HCT116 (cell line): ENCODE results near the gene ELOF1. TPM values are rescaled to one million over a fixed set of nuclear protein-coding genes. Genes with fewer than 3 reads are reported as not detected.
A peak's percentile ranks its signal among the peaks of the same experiment; 100 is the strongest.

ENCODE experiments used
- ATAC-seq: fragments of 200-7000 bp; cut with Tn5 transposase; 2 replicates; pipeline ENCODE4 v1.9.1; 2020; ENCODE audit warnings: mild to moderate bottlenecking, moderate library complexity
- BruUV-seq: library from RNA; stranded (reverse); fragments of 400-500 nt; replicated peaks from 2 replicates; lab custom pipeline; 2021; lab: Mats Ljungman, UMichigan
- CTCF ChIA-PET: fragments of 300-600 bp; sonication (Branson Sonifier 250); formaldehyde crosslinking; loops from one replicate; lab custom pipeline; 2021; ENCODE audit warnings: antibody characterized with exemption; lab: Charles Lee
- POLR2A ChIA-PET: fragments of 300-600, 350-600 bp; sonication (Branson Sonifier 250); formaldehyde crosslinking; loops from one replicate; lab custom pipeline; 2021; ENCODE audit warnings: antibody characterized with exemption; lab: Charles Lee
- RAD21 ChIA-PET, 2 experiments: fragments of 300-600 bp; sonication (Branson Sonifier 250); formaldehyde crosslinking; loops; one replicate each; lab custom pipeline; 2023; ENCODE audit warnings: low total read pairs in 2 of 2; ENCODE audit not compliant: uncharacterized antibody in 2 of 2, unreplicated experiment in 2 of 2, low non-redundant PET in 1 of 2; lab: Charles Lee
- DNase-seq: peaks from one replicate; pipeline ENCODE4 v3.0.0-alpha.2; 2010; ENCODE audit warnings: low read depth, low spot score
- H2AFZ ChIP-seq: fragments of 200-600 bp; shearing (Covaris generic), sonication (generic); 2 replicates; pipeline ENCODE4 v1.6.1; 2017; ENCODE audit warnings: low read depth, mixed run types, mixed read lengths, antibody characterized with exemption, low read length; ENCODE audit not compliant: poor library complexity, severe bottlenecking
- H3K27ac ChIP-seq: 2 replicates; pipeline ENCODE4 v1.5.1; 2012; ENCODE audit warnings: low read depth, low read length
- H3K27me3 ChIP-seq: fragments of 200-600 bp; sonication (generic); 2 replicates; pipeline ENCODE4 v1.6.1; 2016; ENCODE audit warnings: mixed run types, low read length, mixed read lengths; ENCODE audit not compliant: insufficient read depth
- H3K36me3 ChIP-seq, 2 experiments: fragments of 200-500 bp in 1 of 2; fragments of 200-600 bp in 1 of 2; sonication (Bioruptor generic) in 1 of 2; sonication (generic) in 1 of 2; 2 replicates each; pipeline versions ENCODE4 v1.5.1 to v1.6.1; 2014 to 2016; ENCODE audit warnings: low read length in 2 of 2, inconsistent platforms in 1 of 2, mixed read lengths in 1 of 2, mixed run types in 1 of 2; ENCODE audit not compliant: insufficient read depth in 2 of 2, control insufficient read depth in 1 of 2
- H3K4me1 ChIP-seq, 2 experiments: fragments of 200-600 bp in 1 of 2; sonication (generic) in 1 of 2; 2 replicates each; pipeline versions ENCODE4 v1.5.1 to v1.6.1; 2012 to 2017; ENCODE audit warnings: low read length in 2 of 2, inconsistent platforms in 1 of 2, mild to moderate bottlenecking in 1 of 2, mixed read lengths in 1 of 2, mixed run types in 1 of 2, moderate library complexity in 1 of 2; ENCODE audit not compliant: insufficient read depth in 2 of 2, control insufficient read depth in 1 of 2
- H3K4me2 ChIP-seq: fragments of 200-600 bp; sonication (generic); 2 replicates; pipeline ENCODE4 v1.6.1; 2017; ENCODE audit warnings: mixed run types, low read length, mixed read lengths
- H3K4me3 ChIP-seq, 2 experiments: fragments of 200-600 bp in 1 of 2; sonication (generic) in 1 of 2; replicated peaks in 1 of 2; 2 replicates each; pipeline ENCODE4 v1.5.1; 2011 to 2016; ENCODE audit warnings: low read length in 2 of 2, control low read depth in 1 of 2, low read depth in 1 of 2, mild to moderate bottlenecking in 1 of 2, mixed read lengths in 1 of 2, mixed run types in 1 of 2
- H3K79me2 ChIP-seq: fragments of 200-600 bp; sonication (generic); 2 replicates; pipeline ENCODE4 v1.6.1; 2017; ENCODE audit warnings: mild to moderate bottlenecking, mixed run types, low read length, moderate library complexity, mixed read lengths; ENCODE audit not compliant: insufficient read depth
- H3K9ac ChIP-seq: fragments of 200-600 bp; sonication (generic); 2 replicates; pipeline ENCODE4 v1.6.1; 2016; ENCODE audit warnings: low read length, mixed read lengths
- H3K9me2 ChIP-seq: fragments of 200-600 bp; sonication (generic), shearing (Covaris generic); 2 replicates; pipeline ENCODE4 v1.6.1; 2017; ENCODE audit warnings: mixed run types, mild to moderate bottlenecking, moderate library complexity; ENCODE audit not compliant: insufficient read depth
- H3K9me3 ChIP-seq, 2 experiments: fragments of 200-500 bp in 1 of 2; fragments of 200-600 bp in 1 of 2; sonication (Bioruptor generic) in 1 of 2; sonication (generic) in 1 of 2; 2 replicates each; pipeline ENCODE4 v1.6.1; 2014 to 2017; ENCODE audit warnings: low read length in 2 of 2, mixed read lengths in 2 of 2, inconsistent platforms in 1 of 2, low read depth in 1 of 2, mild to moderate bottlenecking in 1 of 2, mixed run types in 1 of 2, moderate library complexity in 1 of 2; ENCODE audit not compliant: control insufficient read depth in 1 of 2, insufficient read depth in 1 of 2
- H4K20me1 ChIP-seq: fragments of 200-600 bp; sonication (generic), shearing (Covaris generic); 2 replicates; pipeline ENCODE4 v1.6.1; 2017; ENCODE audit warnings: mixed run types, mild to moderate bottlenecking, moderate library complexity; ENCODE audit not compliant: insufficient read depth
- EGR1 ChIP-seq: IDR thresholded peaks from 2 replicates; pipeline ENCODE4 v1.6.1; 2012; ENCODE audit warnings: low read depth
- ELF1 ChIP-seq: IDR thresholded peaks from 2 replicates; pipeline ENCODE4 v1.6.1; 2012; ENCODE audit warnings: low read depth, borderline replicate concordance
- EZH2 ChIP-seq: fragments of 200-600 bp; sonication (generic); IDR thresholded peaks from 2 replicates; pipeline ENCODE4 v1.6.1; 2017; ENCODE audit warnings: antibody characterized with exemption, mixed run types
- POLR2AphosphoS5 ChIP-seq: IDR thresholded peaks from 2 replicates; pipeline ENCODE4 v1.6.1; 2011; ENCODE audit warnings: mild to moderate bottlenecking, low read depth, low read length, moderate library complexity
- YY1 ChIP-seq: IDR thresholded peaks from 2 replicates; pipeline ENCODE4 v1.6.1; 2011; ENCODE audit warnings: low read length, low read depth, moderate library complexity, mild to moderate bottlenecking; ENCODE audit not compliant: insufficient replicate concordance; ENCODE audit errors: extremely low read depth
- intact Hi-C: fragments of 100-400 bp; cut with micrococcal nuclease; formaldehyde crosslinking; loops from 2 replicates; pipeline ENCODE4 v1.10.0; 2022
- total RNA-seq: library from RNA; stranded (reverse); gene quantifications from one replicate; pipeline ENCODE4 v1.2.1, GENCODE V29; 2021; ENCODE audit not compliant: unreplicated experiment
- TF ChIP-seq, protein P1 (sequence below): IDR thresholded peaks from 2 replicates; pipeline ENCODE4 v1.6.1; 2012; ENCODE audit warnings: low read depth
- TF ChIP-seq, protein P2 (sequence below): IDR thresholded peaks from 2 replicates; pipeline ENCODE4 v1.6.1; 2012
- TF ChIP-seq, protein P3 (sequence below), 3 experiments: fragments of 200-600 bp in 1 of 3; sonication (generic) in 1 of 3; IDR thresholded peaks in 2 of 3; conservative IDR thresholded peaks in 1 of 3; 2 replicates each; pipeline ENCODE4 v1.5.1; 2012 to 2017; ENCODE audit warnings: low read depth in 2 of 3, low read length in 2 of 3, antibody characterized with exemption in 1 of 3, borderline replicate concordance in 1 of 3, control low read depth in 1 of 3, mild to moderate bottlenecking in 1 of 3, mixed read lengths in 1 of 3, mixed run types in 1 of 3, moderate library complexity in 1 of 3; ENCODE audit not compliant: insufficient read depth in 1 of 3

ELOF1 gene
- total RNA-seq, 1 experiment from 2014 or later = 74.5 TPM

DNA sequence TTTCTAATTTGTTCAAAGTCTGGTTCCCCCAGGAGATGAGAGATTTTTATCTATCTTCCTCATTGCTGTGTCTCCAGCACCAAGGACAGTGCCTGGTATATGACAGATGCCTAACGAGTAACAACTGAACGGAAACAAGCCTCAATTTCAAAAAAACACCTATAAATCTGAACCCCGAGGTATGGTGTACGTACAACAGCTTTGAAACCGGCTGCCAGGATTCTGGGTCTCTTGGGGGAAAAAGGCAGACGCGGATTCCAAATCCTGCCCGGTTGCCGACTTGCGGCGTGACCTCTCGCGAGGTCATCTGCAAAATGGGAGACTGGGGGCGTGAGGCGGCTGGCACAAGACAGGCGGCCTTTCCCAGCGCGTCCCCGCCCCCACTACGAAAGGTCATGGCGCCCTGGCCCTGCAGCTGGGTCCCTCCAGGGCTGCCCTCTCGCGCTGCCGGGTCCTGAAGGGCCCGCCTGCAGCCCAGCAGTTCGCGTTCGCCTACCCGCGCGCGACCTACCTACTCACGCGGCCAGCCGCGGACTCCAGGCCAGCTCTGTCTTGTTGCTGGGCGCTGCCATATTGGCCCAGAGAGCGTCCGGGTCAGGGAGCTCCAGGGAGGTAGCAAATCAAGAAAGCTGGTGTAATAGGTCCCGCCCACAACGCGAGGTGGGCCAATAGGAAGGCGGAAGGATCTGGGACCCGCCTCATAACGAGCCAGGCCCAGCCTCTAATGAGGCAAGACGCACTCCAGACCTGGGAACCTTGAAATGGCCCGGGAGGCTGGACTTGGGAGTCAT is 30.3 kb downstream of the ELOF1 start, which contains the start of gene ECSIT (continued):
- TF ChIP-seq, protein P1, sequence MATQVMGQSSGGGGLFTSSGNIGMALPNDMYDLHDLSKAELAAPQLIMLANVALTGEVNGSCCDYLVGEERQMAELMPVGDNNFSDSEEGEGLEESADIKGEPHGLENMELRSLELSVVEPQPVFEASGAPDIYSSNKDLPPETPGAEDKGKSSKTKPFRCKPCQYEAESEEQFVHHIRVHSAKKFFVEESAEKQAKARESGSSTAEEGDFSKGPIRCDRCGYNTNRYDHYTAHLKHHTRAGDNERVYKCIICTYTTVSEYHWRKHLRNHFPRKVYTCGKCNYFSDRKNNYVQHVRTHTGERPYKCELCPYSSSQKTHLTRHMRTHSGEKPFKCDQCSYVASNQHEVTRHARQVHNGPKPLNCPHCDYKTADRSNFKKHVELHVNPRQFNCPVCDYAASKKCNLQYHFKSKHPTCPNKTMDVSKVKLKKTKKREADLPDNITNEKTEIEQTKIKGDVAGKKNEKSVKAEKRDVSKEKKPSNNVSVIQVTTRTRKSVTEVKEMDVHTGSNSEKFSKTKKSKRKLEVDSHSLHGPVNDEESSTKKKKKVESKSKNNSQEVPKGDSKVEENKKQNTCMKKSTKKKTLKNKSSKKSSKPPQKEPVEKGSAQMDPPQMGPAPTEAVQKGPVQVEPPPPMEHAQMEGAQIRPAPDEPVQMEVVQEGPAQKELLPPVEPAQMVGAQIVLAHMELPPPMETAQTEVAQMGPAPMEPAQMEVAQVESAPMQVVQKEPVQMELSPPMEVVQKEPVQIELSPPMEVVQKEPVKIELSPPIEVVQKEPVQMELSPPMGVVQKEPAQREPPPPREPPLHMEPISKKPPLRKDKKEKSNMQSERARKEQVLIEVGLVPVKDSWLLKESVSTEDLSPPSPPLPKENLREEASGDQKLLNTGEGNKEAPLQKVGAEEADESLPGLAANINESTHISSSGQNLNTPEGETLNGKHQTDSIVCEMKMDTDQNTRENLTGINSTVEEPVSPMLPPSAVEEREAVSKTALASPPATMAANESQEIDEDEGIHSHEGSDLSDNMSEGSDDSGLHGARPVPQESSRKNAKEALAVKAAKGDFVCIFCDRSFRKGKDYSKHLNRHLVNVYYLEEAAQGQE = peak; percentile 91
- peak; percentile 81 for TF ChIP-seq EGR1
- TF ChIP-seq, protein P2, sequence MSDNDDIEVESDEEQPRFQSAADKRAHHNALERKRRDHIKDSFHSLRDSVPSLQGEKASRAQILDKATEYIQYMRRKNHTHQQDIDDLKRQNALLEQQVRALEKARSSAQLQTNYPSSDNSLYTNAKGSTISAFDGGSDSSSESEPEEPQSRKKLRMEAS = peak; percentile 74

DNA sequence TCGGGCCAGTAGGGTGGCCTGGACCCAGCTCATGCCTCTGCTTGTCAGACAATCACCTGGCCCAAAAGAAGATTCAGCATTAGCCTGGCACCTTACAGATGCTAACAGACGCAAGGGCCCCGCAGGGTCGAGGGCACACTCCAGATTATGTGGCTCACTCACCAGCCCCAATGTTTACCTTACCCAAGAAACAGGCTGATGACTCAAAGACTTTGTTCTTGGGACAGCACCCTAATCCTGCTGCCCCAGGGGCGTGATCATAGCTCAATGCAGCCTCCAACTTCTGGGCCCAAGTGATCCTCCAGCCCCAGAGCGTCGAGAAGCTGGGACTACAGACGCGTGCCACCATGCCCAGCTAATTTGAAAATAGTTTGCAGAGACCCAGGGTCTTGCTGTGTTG is 39.9 kb downstream of the ELOF1 start:
- no peak for ATAC-seq
- H3K79me2 ChIP-seq = no peaks in the 10 kb centered on the region
- H3K4me2 ChIP-seq = no peak overlapping the region
- H3K9ac ChIP-seq = no peak overlapping the region
- ChIA-PET CTCF (no interaction called here), POLR2A (no interaction called here), RAD21 (no interaction called here)
- no peaks in the 10 kb centered on the region for H3K9me3 ChIP-seq
- intact Hi-C loops = no loop called here
- no peaks in the 10 kb centered on the region for H4K20me1 ChIP-seq
- H3K4me3 ChIP-seq = no peak overlapping the region
- H3K9me2 ChIP-seq = no peaks in the 10 kb centered on the region
- DNase-seq = no peak
- no peak for TF ChIP-seq YY1
- no peak for TF ChIP-seq POLR2AphosphoS5
- TF ChIP-seq ELF1 = no peak
- TF ChIP-seq EZH2 = no peak
- TF ChIP-seq, protein P3, sequence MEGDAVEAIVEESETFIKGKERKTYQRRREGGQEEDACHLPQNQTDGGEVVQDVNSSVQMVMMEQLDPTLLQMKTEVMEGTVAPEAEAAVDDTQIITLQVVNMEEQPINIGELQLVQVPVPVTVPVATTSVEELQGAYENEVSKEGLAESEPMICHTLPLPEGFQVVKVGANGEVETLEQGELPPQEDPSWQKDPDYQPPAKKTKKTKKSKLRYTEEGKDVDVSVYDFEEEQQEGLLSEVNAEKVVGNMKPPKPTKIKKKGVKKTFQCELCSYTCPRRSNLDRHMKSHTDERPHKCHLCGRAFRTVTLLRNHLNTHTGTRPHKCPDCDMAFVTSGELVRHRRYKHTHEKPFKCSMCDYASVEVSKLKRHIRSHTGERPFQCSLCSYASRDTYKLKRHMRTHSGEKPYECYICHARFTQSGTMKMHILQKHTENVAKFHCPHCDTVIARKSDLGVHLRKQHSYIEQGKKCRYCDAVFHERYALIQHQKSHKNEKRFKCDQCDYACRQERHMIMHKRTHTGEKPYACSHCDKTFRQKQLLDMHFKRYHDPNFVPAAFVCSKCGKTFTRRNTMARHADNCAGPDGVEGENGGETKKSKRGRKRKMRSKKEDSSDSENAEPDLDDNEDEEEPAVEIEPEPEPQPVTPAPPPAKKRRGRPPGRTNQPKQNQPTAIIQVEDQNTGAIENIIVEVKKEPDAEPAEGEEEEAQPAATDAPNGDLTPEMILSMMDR (IDR thresholded peaks at IDR 0.05 in 2 of 3, conservative IDR thresholded peaks at IDR 0.05 in 1 of 3; ENCODE audit: borderline replicate concordance in 1 of 3, insufficient read depth in 1 of 3, low read depth in 2 of 3, low read length in 2 of 3) = no peak
- H3K4me1 ChIP-seq = no peaks in the 10 kb centered on the region
- H2AFZ ChIP-seq = no peak overlapping the region
- H3K27ac ChIP-seq = no peak overlapping the region
- H3K36me3 ChIP-seq = no peaks in the 10 kb centered on the region
- no TSS peak for BruUV-seq
- no peaks in the 10 kb centered on the region for H3K27me3 ChIP-seq
